ENCODE data around the gene TXLNB. TPM values are rescaled to one million over a fixed set of nuclear protein-coding genes. Genes with fewer than 3 reads are reported as not detected.

The TXLNB gene
- total and polyA plus RNA-seq, 2 donors (not counting 1 experiment from before 2014, with no cell fraction given), result 3.4 to 3.6 TPM

GRCh38 chr6:139330826-139331500 is 39.2 kb upstream of the TXLNB start:
- Mint-ChIP-seq H3K9me3 (ENCODE audit: insufficient read depth) (no peaks in the 10 kb centered on the region), H3K27ac (no peak overlapping the region), H3K4me1 (peaks cover 18% of the 10 kb centered on the region), H3K4me3 (no peak overlapping the region), H3K27me3 (no peaks in the 10 kb centered on the region)
- WGBS (ENCODE audit: insufficient coverage), result no CpG with 5 or more reads among the region's 3 CpGs
- peaks cover 0 to 2% (median 0%) of the 10 kb centered on the region in 3 donors for H3K9me3 ChIP-seq (ENCODE audit: control extremely low read depth in 1 of 3, control insufficient read depth in 2 of 3, insufficient read depth in 1 of 3, low read length in 2 of 3)
- H3K4me1 ChIP-seq (ENCODE audit: control insufficient read depth in 2 of 2, insufficient read depth in 2 of 2, low read length in 2 of 2), result peaks cover 6 to 13% of the 10 kb centered on the region in 2 donors
- TF ChIP-seq CTCF (IDR thresholded peaks at IDR 0.05), result no peak
- TF ChIP-seq EZH2 (IDR thresholded peaks at IDR 0.05; ENCODE audit: borderline replicate concordance, insufficient read depth, low read depth, low read length, poor library complexity, severe bottlenecking), result no peak
- H3K4me2 ChIP-seq (replicated peaks; ENCODE audit: low read depth, low read length, poor library complexity, severe bottlenecking), result no peak overlapping the region
- H3K4me3 ChIP-seq (ENCODE audit: control extremely low read depth in 1 of 5, extremely low read depth in 1 of 5, insufficient read depth in 1 of 5, low read depth in 2 of 5, low read length in 4 of 5), result no peak overlapping the region
- no peak overlapping the region for H2AFZ ChIP-seq (ENCODE audit: insufficient read depth, low read depth, low read length, poor library complexity, severe bottlenecking)
- ChIA-PET POLR2A (no interaction called here), CTCF (interaction anchor here (1.0 kb wide), 1 partner anchor 34 kb away, joined by 3 read pairs; no protein-coding TSS in a partner anchor)
- H3K9ac ChIP-seq (ENCODE audit: low read length), result no peak overlapping the region
- ATAC-seq (ENCODE audit: low read depth), result no peak
- no peaks in the 10 kb centered on the region for H3K79me2 ChIP-seq (ENCODE audit: control insufficient read depth, insufficient read depth, low read length)
- no peak overlapping the region for H3K27ac ChIP-seq (ENCODE audit: low read length in 2 of 2)
- no peaks in the 10 kb centered on the region for H4K20me1 ChIP-seq (ENCODE audit: control insufficient read depth, insufficient read depth, low read length, poor library complexity, severe bottlenecking)
- no peak for DNase-seq
- H3K27me3 ChIP-seq (replicated peaks in 1 of 4; ENCODE audit: control extremely low read depth in 1 of 4, control insufficient read depth in 3 of 4, insufficient read depth in 4 of 4, low read length in 3 of 4), result no peaks in the 10 kb centered on the region
- intact Hi-C loops (cut with micrococcal nuclease), result no loop called here
- H3K36me3 ChIP-seq (replicated peaks in 1 of 2; ENCODE audit: control extremely low read depth in 1 of 2, control insufficient read depth in 1 of 2, extremely low read depth in 1 of 2, insufficient read depth in 2 of 2, low read length in 1 of 2), result no peaks in the 10 kb centered on the region

- H3K36me3 ChIP-seq (replicated peaks in 1 of 2; ENCODE audit: control extremely low read depth in 1 of 2, control insufficient read depth in 1 of 2, extremely low read depth in 1 of 2, insufficient read depth in 2 of 2, low read length in 1 of 2), result no peaks in the 10 kb centered on the region
- POLR2A ChIA-PET, result no interaction called here
- no peaks in the 10 kb centered on the region for H3K9me3 Mint-ChIP-seq (ENCODE audit: insufficient read depth)
Measured at GRCh38 chr6:139330306-139330705, 38.5 kb upstream of the TXLNB start.

More at GRCh38 chr6:139330306-139330705, 38.5 kb upstream of the TXLNB start:
- Histone ChIP-seq H4K20me1 (ENCODE audit: control insufficient read depth, insufficient read depth, low read length, poor library complexity, severe bottlenecking) (no peaks in the 10 kb centered on the region), H3K4me1 (ENCODE audit: control insufficient read depth in 2 of 2, insufficient read depth in 2 of 2, low read length in 2 of 2) (peaks cover 13 to 20% of the 10 kb centered on the region in 2 donors), H3K79me2 (ENCODE audit: control insufficient read depth, insufficient read depth, low read length) (no peaks in the 10 kb centered on the region), H3K9ac (ENCODE audit: low read length) (no peak overlapping the region), H2AFZ (ENCODE audit: insufficient read depth, low read depth, low read length, poor library complexity, severe bottlenecking) (no peak overlapping the region), H3K27ac (ENCODE audit: low read length in 2 of 2) (no peak overlapping the region), H3K27me3 (replicated peaks in 1 of 4; ENCODE audit: control extremely low read depth in 1 of 4, control insufficient read depth in 3 of 4, insufficient read depth in 4 of 4, low read length in 3 of 4) (no peaks in the 10 kb centered on the region), H3K9me3 (ENCODE audit: control extremely low read depth in 1 of 3, control insufficient read depth in 2 of 3, insufficient read depth in 1 of 3, low read length in 2 of 3) (peaks cover 0 to 2% (median 0%) of the 10 kb centered on the region in 3 donors), H3K4me2 (replicated peaks; ENCODE audit: low read depth, low read length, poor library complexity, severe bottlenecking) (no peak overlapping the region), H3K4me3 (ENCODE audit: control extremely low read depth in 1 of 5, extremely low read depth in 1 of 5, insufficient read depth in 1 of 5, low read depth in 2 of 5, low read length in 4 of 5) (no peak overlapping the region)
- CTCF ChIA-PET, result no interaction called here
- 89% methylated on average over 3 of the region's 5 CpGs for WGBS (ENCODE audit: insufficient coverage)
- no peaks in the 10 kb centered on the region for H3K27me3 Mint-ChIP-seq
- no peak for DNase-seq
- H3K27ac Mint-ChIP-seq, result peak overlapping the region; percentile 38
- TF ChIP-seq CTCF (IDR thresholded peaks at IDR 0.05), result no peak
- TF ChIP-seq EZH2 (IDR thresholded peaks at IDR 0.05; ENCODE audit: borderline replicate concordance, insufficient read depth, low read depth, low read length, poor library complexity, severe bottlenecking), result no peak
- H3K4me3 Mint-ChIP-seq, result no peak overlapping the region
- H3K4me1 Mint-ChIP-seq, result peaks cover 23% of the 10 kb centered on the region
- no peak for ATAC-seq (ENCODE audit: low read depth)
- intact Hi-C loops (cut with micrococcal nuclease), result no loop called here

All from B cell (primary cell).